Astrocyte (in vitro differentiated cells and primary cell): Measurements from ENCODE around the gene HELLS.

Source experiments
- EZH2 ChIP-seq: IDR thresholded peaks from 2 replicates; pipeline ENCODE4 v1.6.1; 2012; ENCODE audit warnings: mild to moderate bottlenecking, low read length, inconsistent platforms; ENCODE audit not compliant: insufficient read depth
- TF ChIP-seq, protein P1 (sequence below): IDR thresholded peaks from 2 replicates; pipeline ENCODE4 v1.5.1; 2011; ENCODE audit warnings: low read depth, mild to moderate bottlenecking, inconsistent platforms, low read length, moderate library complexity; ENCODE audit not compliant: insufficient read depth

DNA sequence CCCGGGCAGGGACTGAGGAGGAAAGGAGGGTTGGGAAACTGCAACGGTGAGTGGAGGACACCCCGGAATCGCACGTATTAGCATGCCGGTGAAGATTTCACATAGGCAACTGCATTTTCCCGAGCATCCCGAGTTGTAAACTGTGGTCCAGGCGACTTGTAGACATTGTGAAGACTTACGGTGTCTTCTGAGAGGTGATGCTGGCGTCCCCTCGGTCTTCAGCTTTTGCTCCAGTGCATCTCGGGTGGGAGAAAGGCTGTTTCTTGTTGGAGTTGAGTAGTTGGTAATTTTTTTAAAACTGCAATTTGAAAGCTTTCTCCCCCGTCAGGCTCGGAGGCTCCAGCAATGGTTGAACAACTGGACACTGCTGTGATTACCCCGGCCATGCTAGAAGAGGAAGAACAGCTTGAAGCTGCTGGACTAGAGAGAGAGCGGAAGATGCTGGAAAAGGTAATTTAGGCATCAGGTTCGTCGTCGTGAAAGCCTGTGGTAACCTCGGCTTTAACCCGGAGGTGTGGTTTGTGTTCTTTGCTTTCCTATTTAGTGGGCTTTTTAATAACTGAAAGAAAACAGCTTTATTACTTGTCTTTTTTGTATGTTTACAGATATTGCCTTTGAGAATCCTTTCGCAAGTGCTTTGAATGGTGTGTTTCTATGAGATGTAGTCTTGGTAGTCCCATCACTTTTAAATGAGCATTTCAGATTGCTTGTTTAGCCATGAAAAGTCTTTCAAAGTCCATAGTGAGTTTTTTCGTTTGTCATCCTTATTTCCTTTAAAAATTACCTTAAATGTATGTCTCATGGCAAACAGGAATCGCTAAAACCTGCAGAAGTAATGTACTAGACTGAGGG is 687 bp downstream of the HELLS start:
- TF ChIP-seq, protein P1, sequence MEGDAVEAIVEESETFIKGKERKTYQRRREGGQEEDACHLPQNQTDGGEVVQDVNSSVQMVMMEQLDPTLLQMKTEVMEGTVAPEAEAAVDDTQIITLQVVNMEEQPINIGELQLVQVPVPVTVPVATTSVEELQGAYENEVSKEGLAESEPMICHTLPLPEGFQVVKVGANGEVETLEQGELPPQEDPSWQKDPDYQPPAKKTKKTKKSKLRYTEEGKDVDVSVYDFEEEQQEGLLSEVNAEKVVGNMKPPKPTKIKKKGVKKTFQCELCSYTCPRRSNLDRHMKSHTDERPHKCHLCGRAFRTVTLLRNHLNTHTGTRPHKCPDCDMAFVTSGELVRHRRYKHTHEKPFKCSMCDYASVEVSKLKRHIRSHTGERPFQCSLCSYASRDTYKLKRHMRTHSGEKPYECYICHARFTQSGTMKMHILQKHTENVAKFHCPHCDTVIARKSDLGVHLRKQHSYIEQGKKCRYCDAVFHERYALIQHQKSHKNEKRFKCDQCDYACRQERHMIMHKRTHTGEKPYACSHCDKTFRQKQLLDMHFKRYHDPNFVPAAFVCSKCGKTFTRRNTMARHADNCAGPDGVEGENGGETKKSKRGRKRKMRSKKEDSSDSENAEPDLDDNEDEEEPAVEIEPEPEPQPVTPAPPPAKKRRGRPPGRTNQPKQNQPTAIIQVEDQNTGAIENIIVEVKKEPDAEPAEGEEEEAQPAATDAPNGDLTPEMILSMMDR = no peak
- TF ChIP-seq EZH2 = no peak
